ENCODE results near the gene MED27.

The MED27 gene

GRCh38 chr9:132026932-132027585 lies 52.6 kb downstream of the MED27 start:
- H3K9me3 Mint-ChIP-seq: no peaks in the 10 kb centered on the region
- no peaks in the 10 kb centered on the region for H3K36me3 Mint-ChIP-seq (ENCODE audit: low read depth)
- peaks cover 3% of the 10 kb centered on the region for H3K4me1 Mint-ChIP-seq (ENCODE audit: low read depth)
- no peak for DNase-seq (ENCODE audit: low spot score)
- no peaks in the 10 kb centered on the region for H3K27me3 Mint-ChIP-seq (ENCODE audit: low read depth)
- H3K4me3 Mint-ChIP-seq: no peak overlapping the region
- H3K27ac Mint-ChIP-seq: no peak overlapping the region

GRCh38 chr9:132025766-132026165 lies 53.9 kb downstream of the MED27 start:
- no peak for DNase-seq (ENCODE audit: low spot score)
- Mint-ChIP-seq H3K27me3 (ENCODE audit: low read depth) (no peaks in the 10 kb centered on the region), H3K4me3 (no peak overlapping the region), H3K4me1 (ENCODE audit: low read depth) (peaks cover 3% of the 10 kb centered on the region), H3K36me3 (ENCODE audit: low read depth) (no peaks in the 10 kb centered on the region), H3K9me3 (no peaks in the 10 kb centered on the region), H3K27ac (no peak overlapping the region)

- H3K27ac Mint-ChIP-seq: no peak overlapping the region
- no peaks in the 10 kb centered on the region for H3K9me3 Mint-ChIP-seq
- H3K4me1 Mint-ChIP-seq (ENCODE audit: low read depth): no peaks in the 10 kb centered on the region
- H3K4me3 Mint-ChIP-seq: no peak overlapping the region
- no peaks in the 10 kb centered on the region for H3K36me3 Mint-ChIP-seq (ENCODE audit: low read depth)
- no peaks in the 10 kb centered on the region for H3K27me3 Mint-ChIP-seq (ENCODE audit: low read depth)
- no peak for DNase-seq (ENCODE audit: low spot score)
These were observed 55.1 kb downstream of the MED27 start for GRCh38 chr9:132024589-132024988.

- Mint-ChIP-seq H3K4me1 (ENCODE audit: low read depth) (no peaks in the 10 kb centered on the region), H3K27ac (no peak overlapping the region), H3K36me3 (ENCODE audit: low read depth) (no peaks in the 10 kb centered on the region), H3K9me3 (no peaks in the 10 kb centered on the region), H3K4me3 (no peak overlapping the region), H3K27me3 (ENCODE audit: low read depth) (no peaks in the 10 kb centered on the region)
- no peak for DNase-seq (ENCODE audit: low spot score)
These were observed 56.1 kb downstream of the MED27 start for GRCh38 chr9:132023419-132024180.

GRCh38 chr9:132020820-132021510 lies 58.7 kb downstream of the MED27 start:
- H3K9me3 Mint-ChIP-seq: no peaks in the 10 kb centered on the region
- no peaks in the 10 kb centered on the region for H3K36me3 Mint-ChIP-seq (ENCODE audit: low read depth)
- no peak for DNase-seq (ENCODE audit: low spot score)
- no peaks in the 10 kb centered on the region for H3K4me1 Mint-ChIP-seq (ENCODE audit: low read depth)
- no peak overlapping the region for H3K4me3 Mint-ChIP-seq
- H3K27me3 Mint-ChIP-seq (ENCODE audit: low read depth): no peaks in the 10 kb centered on the region
- H3K27ac Mint-ChIP-seq: no peak overlapping the region

- no peaks in the 10 kb centered on the region for H3K27me3 Mint-ChIP-seq (ENCODE audit: low read depth)
- H3K36me3 Mint-ChIP-seq (ENCODE audit: low read depth): no peaks in the 10 kb centered on the region
- DNase-seq (ENCODE audit: low spot score): no peak
- H3K4me3 Mint-ChIP-seq: no peak overlapping the region
- no peak overlapping the region for H3K27ac Mint-ChIP-seq
- no peaks in the 10 kb centered on the region for H3K4me1 Mint-ChIP-seq (ENCODE audit: low read depth)
- H3K9me3 Mint-ChIP-seq: no peaks in the 10 kb centered on the region
These were observed 59.4 kb downstream of the MED27 start for GRCh38 chr9:132020272-132020671.

- Mint-ChIP-seq H3K4me3 (no peak overlapping the region), H3K27ac (no peak overlapping the region), H3K4me1 (ENCODE audit: low read depth) (no peaks in the 10 kb centered on the region), H3K36me3 (ENCODE audit: low read depth) (no peaks in the 10 kb centered on the region), H3K9me3 (no peaks in the 10 kb centered on the region), H3K27me3 (ENCODE audit: low read depth) (no peaks in the 10 kb centered on the region)
- no peak for DNase-seq (ENCODE audit: low spot score)
These were observed 60.0 kb downstream of the MED27 start for GRCh38 chr9:132019702-132020101.

- H3K27ac Mint-ChIP-seq: no peak overlapping the region
- no peaks in the 10 kb centered on the region for H3K36me3 Mint-ChIP-seq (ENCODE audit: low read depth)
- no peak for DNase-seq (ENCODE audit: low spot score)
- no peaks in the 10 kb centered on the region for H3K9me3 Mint-ChIP-seq
- H3K4me1 Mint-ChIP-seq (ENCODE audit: low read depth): no peaks in the 10 kb centered on the region
- H3K4me3 Mint-ChIP-seq: no peak overlapping the region
- H3K27me3 Mint-ChIP-seq (ENCODE audit: low read depth): no peaks in the 10 kb centered on the region
These were observed 60.7 kb downstream of the MED27 start for GRCh38 chr9:132018957-132019405.

- H3K9me3 Mint-ChIP-seq: no peaks in the 10 kb centered on the region
- no peak for DNase-seq (ENCODE audit: low spot score)
- H3K36me3 Mint-ChIP-seq (ENCODE audit: low read depth): peaks cover 12% of the 10 kb centered on the region
- no peak overlapping the region for H3K27ac Mint-ChIP-seq
- no peaks in the 10 kb centered on the region for H3K4me1 Mint-ChIP-seq (ENCODE audit: low read depth)
- H3K4me3 Mint-ChIP-seq: no peak overlapping the region
- no peaks in the 10 kb centered on the region for H3K27me3 Mint-ChIP-seq (ENCODE audit: low read depth)
These were observed 63.2 kb downstream of the MED27 start for GRCh38 chr9:132016456-132016855.

GRCh38 chr9:132015866-132016265 lies 63.8 kb downstream of the MED27 start:
- no peaks in the 10 kb centered on the region for H3K4me1 Mint-ChIP-seq (ENCODE audit: low read depth)
- peaks cover 12% of the 10 kb centered on the region for H3K36me3 Mint-ChIP-seq (ENCODE audit: low read depth)
- no peak for DNase-seq (ENCODE audit: low spot score)
- H3K27me3 Mint-ChIP-seq (ENCODE audit: low read depth): no peaks in the 10 kb centered on the region
- no peaks in the 10 kb centered on the region for H3K9me3 Mint-ChIP-seq
- H3K4me3 Mint-ChIP-seq: no peak overlapping the region
- no peak overlapping the region for H3K27ac Mint-ChIP-seq

- no peak overlapping the region for H3K27ac Mint-ChIP-seq
- DNase-seq (ENCODE audit: low spot score): no peak
- no peaks in the 10 kb centered on the region for H3K9me3 Mint-ChIP-seq
- peaks cover 12% of the 10 kb centered on the region for H3K36me3 Mint-ChIP-seq (ENCODE audit: low read depth)
- H3K4me1 Mint-ChIP-seq (ENCODE audit: low read depth): no peaks in the 10 kb centered on the region
- H3K27me3 Mint-ChIP-seq (ENCODE audit: low read depth): no peaks in the 10 kb centered on the region
- H3K4me3 Mint-ChIP-seq: no peak overlapping the region
These were observed 65.4 kb downstream of the MED27 start for GRCh38 chr9:132014218-132014805.

- Mint-ChIP-seq H3K9me3 (no peaks in the 10 kb centered on the region), H3K36me3 (ENCODE audit: low read depth) (peaks cover 12% of the 10 kb centered on the region), H3K4me3 (no peak overlapping the region), H3K27ac (no peak overlapping the region), H3K27me3 (ENCODE audit: low read depth) (no peaks in the 10 kb centered on the region), H3K4me1 (ENCODE audit: low read depth) (no peaks in the 10 kb centered on the region)
- DNase-seq (ENCODE audit: low spot score): no peak
These were observed 66.8 kb downstream of the MED27 start for GRCh38 chr9:132012704-132013357.

- Mint-ChIP-seq H3K27me3 (ENCODE audit: low read depth) (no peaks in the 10 kb centered on the region), H3K4me3 (no peak overlapping the region), H3K9me3 (no peaks in the 10 kb centered on the region), H3K36me3 (ENCODE audit: low read depth) (peaks cover 14% of the 10 kb centered on the region), H3K4me1 (ENCODE audit: low read depth) (peaks cover 8% of the 10 kb centered on the region), H3K27ac (no peak overlapping the region)
- DNase-seq (ENCODE audit: low spot score): no peak
These were observed 67.8 kb downstream of the MED27 start for GRCh38 chr9:132011896-132012295.
